Panc1 (cell line): Measurements from ENCODE around the gene SORBS1. TPM values are rescaled to one million over a fixed set of nuclear protein-coding genes. Genes with fewer than 3 reads are reported as not detected.

ENCODE experiments used
- ATAC-seq: fragments of 200-7000 bp; cut with Tn5 transposase; 2 replicates; pipeline ENCODE4 v1.9.1; 2020; ENCODE audit warnings: mild to moderate bottlenecking, moderate library complexity
- BruUV-seq: library from RNA; stranded (reverse); fragments of 400-500 nt; replicated peaks from 2 replicates; lab custom pipeline; 2021; lab: Mats Ljungman, UMichigan
- CTCF ChIA-PET: fragments of 300-600 bp; sonication (Branson Sonifier 250); formaldehyde crosslinking; loops from one replicate; lab custom pipeline; 2022; ENCODE audit warnings: antibody characterized with exemption; lab: Charles Lee
- POLR2A ChIA-PET: fragments of 300-600 bp; sonication (Branson Sonifier 250); formaldehyde crosslinking; loops from one replicate; lab custom pipeline; 2022; ENCODE audit warnings: antibody characterized with exemption; lab: Charles Lee
- DNase-seq: peaks from one replicate; pipeline ENCODE4 v3.0.0-alpha.2; 2010; ENCODE audit warnings: low read depth, low spot score
- H3K27ac ChIP-seq: 2 replicates; pipeline ENCODE4 v1.5.1; 2011; ENCODE audit warnings: mild to moderate bottlenecking, low read length, inconsistent platforms
- H3K27me3 ChIP-seq: fragments of 200-500 bp; sonication (Bioruptor generic); 2 replicates; pipeline ENCODE4 v1.6.0; 2014; ENCODE audit warnings: low read length, inconsistent platforms; ENCODE audit not compliant: control insufficient read depth, insufficient read depth
- H3K36me3 ChIP-seq: fragments of 200-500 bp; sonication (Bioruptor generic); 2 replicates; pipeline ENCODE4 v1.5.1; 2014; ENCODE audit warnings: inconsistent platforms, mild to moderate bottlenecking, low read length, moderate library complexity; ENCODE audit not compliant: control insufficient read depth, insufficient read depth
- H3K4me1 ChIP-seq: 2 replicates; pipeline ENCODE4 v1.5.1; 2011; ENCODE audit warnings: inconsistent platforms, mild to moderate bottlenecking, low read length, moderate library complexity; ENCODE audit not compliant: control insufficient read depth, insufficient read depth
- H3K4me3 ChIP-seq, 2 experiments: 2 replicates each; pipeline ENCODE4 v1.5.1; 2011 to 2012; ENCODE audit warnings: low read depth in 2 of 2, low read length in 2 of 2, mild to moderate bottlenecking in 2 of 2, inconsistent platforms in 1 of 2, moderate library complexity in 1 of 2
- H3K9me3 ChIP-seq: fragments of 200-500 bp; sonication (Bioruptor generic); 2 replicates; pipeline ENCODE4 v1.5.1; 2014; ENCODE audit warnings: low read depth, mild to moderate bottlenecking, inconsistent platforms, low read length, moderate library complexity; ENCODE audit not compliant: control insufficient read depth, insufficient read depth
- CTCF ChIP-seq: fragments of 450-650 bp; IDR thresholded peaks from 2 replicates; pipeline ENCODE4 v1.5.1; 2017; ENCODE audit warnings: mild to moderate bottlenecking
- POLR2AphosphoS5 ChIP-seq: IDR thresholded peaks from 2 replicates; pipeline ENCODE4 v1.6.1; 2012; ENCODE audit warnings: mild to moderate bottlenecking, low read depth, low read length, moderate library complexity
- REST ChIP-seq, 2 experiments: IDR thresholded peaks; 2 replicates each; pipeline ENCODE4 v1.6.1; 2011 to 2012; ENCODE audit warnings: low read depth in 2 of 2, control low read depth in 1 of 2, low read length in 1 of 2, mild to moderate bottlenecking in 1 of 2, moderate library complexity in 1 of 2; ENCODE audit not compliant: insufficient read depth in 1 of 2
- SIN3A ChIP-seq: IDR thresholded peaks from 2 replicates; pipeline ENCODE4 v1.6.1; 2012; ENCODE audit warnings: low read depth, mild to moderate bottlenecking, low read length, moderate library complexity, borderline replicate concordance; ENCODE audit not compliant: insufficient read depth
- TCF7L2 ChIP-seq: IDR thresholded peaks from 2 replicates; pipeline ENCODE4 v1.6.1; 2011; ENCODE audit warnings: mild to moderate bottlenecking, low read depth, low read length, inconsistent platforms
- in situ Hi-C: cut with HindIII; loops from 2 replicates; pipeline ENCODE4 v1.10.0; 2016; ENCODE audit warnings: low sequenced_read_pairs, low pct_unique_long_range_greater_than_20kb
- intact Hi-C: fragments of 100-400 bp; cut with micrococcal nuclease; formaldehyde crosslinking; loops from one replicate; pipeline ENCODE4 v1.10.0; 2022; ENCODE audit not compliant: unreplicated experiment
- total RNA-seq: library from RNA; stranded (reverse); gene quantifications from one replicate; pipeline ENCODE4 v1.2.1, GENCODE V29; 2021; ENCODE audit not compliant: unreplicated experiment

Gene SORBS1
- total RNA-seq, 1 experiment from 2014 or later: 29.4 TPM

- POLR2A ChIA-PET: no interaction called here
- Histone ChIP-seq H3K4me3 (no peak overlapping the region), H3K36me3 (0 out of 2 replicates have a peak, but pooled peaks cover 3% of the 10 kb centered on the region), H3K27ac (no peak overlapping the region), H3K4me1 (no peaks in the 10 kb centered on the region), H3K27me3 (no peaks in the 10 kb centered on the region), H3K9me3 (no peaks in the 10 kb centered on the region)
- BruUV-seq: no TSS peak
- CTCF ChIA-PET: interaction anchor here (0.6 kb wide), 1 partner anchor 1303 kb away, joined by 5 read pairs; no protein-coding TSS in a partner anchor
- intact Hi-C loops: no loop called here
- TF ChIP-seq REST (IDR thresholded peaks at IDR 0.05; ENCODE audit: insufficient read depth in 1 of 2, low read depth in 2 of 2, low read length in 1 of 2) (no peak), POLR2AphosphoS5 (no peak), TCF7L2 (no peak), CTCF (no peak)
- no peak for ATAC-seq
- no peak for DNase-seq
- in situ Hi-C loops: no loop called here
Measured at GRCh38 chr10:95401704-95402469, 159.3 kb downstream of the SORBS1 start.

- ChIA-PET POLR2A (no interaction called here), CTCF (interaction anchor here (0.7 kb wide), 1 partner anchor 12 kb away, joined by 6 read pairs; no protein-coding TSS in a partner anchor)
- no peak for TF ChIP-seq POLR2AphosphoS5
- TF ChIP-seq REST (IDR thresholded peaks at IDR 0.05; ENCODE audit: insufficient read depth in 1 of 2, low read depth in 2 of 2, low read length in 1 of 2): no peak
- no peak for TF ChIP-seq TCF7L2
- TF ChIP-seq SIN3A: no peak
- TF ChIP-seq CTCF: no peak
- intact Hi-C loops: no loop called here
- BruUV-seq: no TSS peak
- ATAC-seq: no peak
- H3K4me1 ChIP-seq: no peaks in the 10 kb centered on the region
- in situ Hi-C loops: no loop called here
- H3K27me3 ChIP-seq: no peaks in the 10 kb centered on the region
- no peak overlapping the region for H3K27ac ChIP-seq
- H3K36me3 ChIP-seq: 0 out of 2 replicates have a peak, but pooled peaks cover 3% of the 10 kb centered on the region
- H3K4me3 ChIP-seq: no peak overlapping the region
- H3K9me3 ChIP-seq: no peaks in the 10 kb centered on the region
- no peak for DNase-seq
Measured at GRCh38 chr10:95400787-95401186, 160.4 kb downstream of the SORBS1 start.
